GM18951 (cell line): Measurements from ENCODE around the gene ZIC1.

Experiments
- POLR2A ChIP-seq: IDR thresholded peaks from 4 replicates; pipeline ENCODE4 v1.6.1; 2011; ENCODE audit warnings: mild to moderate bottlenecking; ENCODE audit not compliant: insufficient read length, insufficient read depth; ENCODE audit errors: extremely low read depth
- in situ Hi-C: fragments of 300-500 bp; cut with MboI; formaldehyde crosslinking; loops from one replicate; pipeline ENCODE4 v1.12.0; 2022; ENCODE audit warnings: low sequenced_read_pairs, mixed read lengths, inconsistent platforms; ENCODE audit not compliant: unreplicated experiment

Gene ZIC1

GRCh38 chr3:147404000-147404799 lies 5.0 kb upstream of the ZIC1 start:
- in situ Hi-C loops: no loop called here

GRCh38 chr3:147404800-147405230 lies 4.3 kb upstream of the ZIC1 start:
- no peak for TF ChIP-seq POLR2A
- in situ Hi-C loops: no loop called here

More at GRCh38 chr3:147404000-147404799, 5.0 kb upstream of the ZIC1 start:
- TF ChIP-seq POLR2A: no peak

- in situ Hi-C loops: no loop called here
These were observed 3.7 kb upstream of the ZIC1 start for GRCh38 chr3:147405231-147406027.

GRCh38 chr3:147406028-147406931 lies 2.9 kb upstream of the ZIC1 start, which contains the start of gene ZIC4:
ZIC4 (minus strand) TSS chr3:147406543; CDS start chr3:147402797, 3,746 bp downstream.
- in situ Hi-C loops: no loop called here
- no peak for TF ChIP-seq POLR2A

More at GRCh38 chr3:147405231-147406027, 3.7 kb upstream of the ZIC1 start:
- TF ChIP-seq POLR2A: no peak

GRCh38 chr3:147407114-147407497 lies 2.1 kb upstream of the ZIC1 start:
- in situ Hi-C loops: no loop called here
- TF ChIP-seq POLR2A: no peak

GRCh38 chr3:147407498-147408187 lies 1.5 kb upstream of the ZIC1 start:
- TF ChIP-seq POLR2A: no peak
- in situ Hi-C loops: no loop called here

GRCh38 chr3:147408188-147409100 lies 721 bp upstream of the ZIC1 start:
- no peak for TF ChIP-seq POLR2A
- in situ Hi-C loops: no loop called here

- in situ Hi-C loops: no loop called here
These were observed 956 bp downstream of the ZIC1 start for GRCh38 chr3:147410116-147410525.

GRCh38 chr3:147410526-147411237 lies 1.5 kb downstream of the ZIC1 start:
- TF ChIP-seq POLR2A: no peak

More at GRCh38 chr3:147410116-147410525, 956 bp downstream of the ZIC1 start:
- no peak for TF ChIP-seq POLR2A

GRCh38 chr3:147411238-147411814 lies 2.2 kb downstream of the ZIC1 start:
- TF ChIP-seq POLR2A: no peak
- in situ Hi-C loops: no loop called here

More at GRCh38 chr3:147410526-147411237, 1.5 kb downstream of the ZIC1 start:
- in situ Hi-C loops: no loop called here
